Regular cardiac myocyte (primary cell): ENCODE results near the gene TPSB2. TPM values are rescaled to one million over a fixed set of nuclear protein-coding genes. Genes with fewer than 3 reads are reported as not detected.

Source experiments
- total RNA-seq: library from RNA; depleted of rRNA; stranded (reverse); fragments of >200 nt; gene quantifications from 2 replicates; pipeline ENCODE4 v1.2.3, GENCODE V29; 2014

The TPSB2 gene
- not detected in 2 replicates for total RNA-seq

DNA sequence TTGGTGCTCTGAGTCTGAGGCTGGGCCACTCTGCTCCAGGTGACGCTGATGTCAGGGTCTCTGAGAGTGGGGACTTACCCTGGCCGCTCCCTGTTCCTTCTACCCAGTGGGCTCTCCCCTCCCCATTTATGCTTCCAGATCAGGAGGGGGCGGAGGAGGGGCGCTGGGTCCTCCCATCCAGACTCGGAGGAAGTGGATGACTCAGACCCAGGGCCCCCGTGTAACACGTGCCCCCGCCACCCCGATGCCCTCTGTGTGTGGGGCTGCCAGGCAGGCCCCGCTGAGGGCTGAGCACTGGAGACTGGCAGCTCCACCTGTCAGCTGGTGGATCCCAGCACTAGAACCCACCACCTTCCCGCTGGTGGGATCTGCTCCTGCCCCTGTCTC lies at the start of gene TPSB2:
Gene TPSB2 (minus strand): TSS at position 101 of the 387 bp plus-strand sequence. CDS start 233 bp downstream, outside the sequence.

DNA sequence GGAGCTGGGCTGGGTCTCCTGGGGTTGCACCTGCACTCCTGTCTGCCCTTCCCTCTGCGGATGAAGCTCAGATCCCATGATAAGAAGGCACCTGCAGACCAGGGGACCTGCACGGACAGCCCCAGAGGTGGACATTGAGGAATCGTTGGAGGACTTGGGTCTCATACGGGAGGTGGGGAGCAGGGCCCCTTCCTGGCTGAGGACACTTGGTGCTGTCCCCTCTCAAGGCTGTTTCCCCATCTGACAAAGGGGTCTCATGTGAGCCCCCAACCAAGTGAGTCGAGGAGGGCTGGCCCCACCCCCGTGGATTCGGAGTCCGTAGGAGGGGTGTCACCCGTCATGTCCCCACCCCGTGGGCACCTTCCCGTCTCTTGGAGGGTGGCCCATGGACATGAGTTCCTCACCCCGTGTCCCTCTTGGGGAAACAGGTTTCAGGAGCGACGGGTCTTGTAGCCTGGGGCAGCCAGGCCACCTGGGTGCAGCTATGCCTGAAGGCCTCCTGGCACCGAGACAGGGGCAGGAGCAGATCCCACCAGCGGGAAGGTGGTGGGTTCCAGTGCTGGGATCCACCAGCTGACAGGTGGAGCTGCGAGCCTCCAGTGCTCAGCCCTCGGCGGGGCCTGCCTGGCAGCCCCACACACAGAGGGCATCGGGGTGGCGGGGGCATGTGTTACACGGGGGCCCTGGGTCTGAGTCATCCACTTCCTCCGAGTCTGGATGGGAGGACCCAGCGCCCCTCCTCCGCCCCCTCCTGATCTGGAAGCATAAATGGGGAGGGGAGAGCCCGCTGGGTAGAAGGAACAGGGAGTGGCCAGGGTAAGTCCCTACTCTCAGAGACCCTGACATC lies 25.5 kb upstream of the TPSB2 start, which contains the start of gene TPSD1:
Gene TPSD1 (plus strand): TSS at position 794 of the 847 bp plus-strand sequence. CDS start 212 bp downstream, outside the sequence.

DNA sequence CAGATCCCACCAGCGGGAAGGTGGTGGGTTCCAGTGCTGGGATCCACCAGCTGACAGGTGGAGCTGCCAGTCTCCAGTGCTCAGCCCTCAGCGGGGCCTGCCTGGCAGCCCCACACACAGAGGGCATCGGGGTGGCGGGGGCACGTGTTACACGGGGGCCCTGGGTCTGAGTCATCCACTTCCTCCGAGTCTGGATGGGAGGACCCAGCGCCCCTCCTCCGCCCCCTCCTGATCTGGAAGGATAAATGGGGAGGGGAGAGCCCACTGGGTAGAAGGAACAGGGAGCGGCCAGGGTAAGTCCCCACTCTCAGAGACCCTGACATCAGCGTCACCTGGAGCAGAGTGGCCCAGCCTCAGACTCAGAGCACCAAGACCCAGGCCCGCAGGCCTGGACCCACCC lies 10.5 kb upstream of the TPSB2 start, which contains the start of gene TPSAB1:
Gene TPSAB1 (plus strand): TSS at position 270 of the 400 bp plus-strand sequence. CDS start 234 bp downstream, outside the sequence.

GRCh38 chr16:1225051-1225451 lies 4.9 kb downstream of the TPSB2 start, which contains the start of gene TPSG1:
TPSG1 (minus strand) TSS chr16:1225268; CDS start chr16:1225252, 16 bp downstream.

Other genes with a start within 250 kb of the TPSB2 start
- gene SOX8, start 248.4 kb downstream of the TPSB2 start, total RNA-seq: 0.28 and 0.77 TPM in 2 replicates
- gene SSTR5, start 157.4 kb downstream of the TPSB2 start, total RNA-seq: not detected in 2 replicates
- not detected in 2 replicates for gene C1QTNF8, start 133.9 kb downstream of the TPSB2 start, total RNA-seq
- gene CACNA1H, start 77.1 kb downstream of the TPSB2 start, total RNA-seq: 13.0 and 14.9 TPM in 2 replicates
- gene TPSG1, start 4.9 kb downstream of the TPSB2 start, total RNA-seq: not detected in 2 replicates
- gene TPSAB1, start 10.5 kb upstream of the TPSB2 start, total RNA-seq: not detected in 2 replicates
- not detected in 2 replicates for gene TPSD1, start 25.9 kb upstream of the TPSB2 start, total RNA-seq
- gene UBE2I, start 79.5 kb upstream of the TPSB2 start, total RNA-seq: 45.4 and 62.9 TPM in 2 replicates
- 0.38 and 0.56 TPM in 2 replicates for gene BAIAP3, start 103.5 kb upstream of the TPSB2 start, total RNA-seq
- 60.6 and 112 TPM in 2 replicates for gene TSR3, start 121.7 kb upstream of the TPSB2 start, total RNA-seq
- 23.6 and 69.1 TPM in 2 replicates for gene GNPTG, start 121.7 kb upstream of the TPSB2 start, total RNA-seq
- gene UNKL, start 184.5 kb upstream of the TPSB2 start, total RNA-seq: 7.6 and 9.8 TPM in 2 replicates
- 9.0 and 21.1 TPM in 2 replicates for gene UQCC4, start 190.6 kb upstream of the TPSB2 start, total RNA-seq
- gene PERCC1, start 200.9 kb upstream of the TPSB2 start, total RNA-seq: not detected in 2 replicates
- 1.4 TPM in 1 of 2 replicates, not detected in the other for gene CCDC154, start 214.4 kb upstream of the TPSB2 start, total RNA-seq
- 50.6 and 80.9 TPM in 2 replicates for gene CLCN7, start 244.8 kb upstream of the TPSB2 start, total RNA-seq